ENCODE results near the gene PTP4A1.

GRCh38 chr6:63537201-63537958, 34.9 kb upstream of the PTP4A1 start:
- TF ChIP-seq POLR2A (IDR thresholded peaks at IDR 0.05) (no peak), CTCF (IDR thresholded peaks at IDR 0.05) (no peak)
